GM23248 (cell line): ENCODE results near the gene VSX2. TPM values are rescaled to one million over a fixed set of nuclear protein-coding genes. Genes with fewer than 3 reads are reported as not detected.

Experiments
- DNase-seq: peaks from one replicate; pipeline ENCODE4 v3.0.0-alpha.2; 2015
- H2AFZ ChIP-seq: fragments of 200-600 bp; sonication (generic); 2 replicates; pipeline ENCODE4 v1.6.1; 2016; ENCODE audit warnings: antibody characterized with exemption
- H3F3A ChIP-seq: fragments of 200-600 bp; sonication (generic); 2 replicates; pipeline ENCODE4 v1.6.1; 2016; ENCODE audit warnings: mild to moderate bottlenecking, antibody characterized with exemption, mixed run types; ENCODE audit not compliant: insufficient read depth
- H3K27ac ChIP-seq: fragments of 200-600 bp; sonication (generic); 2 replicates; pipeline ENCODE4 v1.5.1; 2016; ENCODE audit warnings: mild to moderate bottlenecking
- H3K27me3 ChIP-seq: fragments of 200-600 bp; sonication (generic); replicated peaks from 2 replicates; pipeline ENCODE4 v1.6.1; 2016; ENCODE audit warnings: mild to moderate bottlenecking; ENCODE audit not compliant: insufficient read depth
- H3K36me3 ChIP-seq: fragments of 200-600 bp; sonication (generic); 2 replicates; pipeline ENCODE4 v1.6.1; 2016; ENCODE audit warnings: low read depth, mild to moderate bottlenecking
- H3K4me1 ChIP-seq: fragments of 200-600 bp; sonication (generic); 2 replicates; pipeline ENCODE4 v1.6.1; 2016; ENCODE audit warnings: mild to moderate bottlenecking; ENCODE audit not compliant: insufficient read depth
- H3K4me2 ChIP-seq: fragments of 200-600 bp; sonication (generic); one replicate; pipeline ENCODE4 v1.6.1; 2016; ENCODE audit warnings: mild to moderate bottlenecking; ENCODE audit not compliant: unreplicated experiment
- H3K4me3 ChIP-seq: fragments of 200-600 bp; sonication (generic); 2 replicates; pipeline ENCODE4 v1.5.1; 2016; ENCODE audit warnings: mild to moderate bottlenecking
- H3K79me2 ChIP-seq: fragments of 200-600 bp; sonication (generic); 2 replicates; pipeline ENCODE4 v1.6.1; 2016; ENCODE audit warnings: mild to moderate bottlenecking; ENCODE audit not compliant: insufficient read depth
- H3K9ac ChIP-seq: fragments of 200-600 bp; sonication (generic); 2 replicates; pipeline ENCODE4 v1.6.1; 2016; ENCODE audit warnings: mild to moderate bottlenecking
- H3K9me2 ChIP-seq: fragments of 200-600 bp; sonication (generic); 2 replicates; pipeline ENCODE4 v1.6.1; 2016; ENCODE audit warnings: mixed run types, mild to moderate bottlenecking, moderate library complexity; ENCODE audit not compliant: insufficient read depth
- H3K9me3 ChIP-seq: fragments of 200-600 bp; sonication (generic); one replicate; pipeline ENCODE4 v1.6.1; 2017; ENCODE audit warnings: low read depth
- H4K20me1 ChIP-seq: fragments of 200-600 bp; sonication (generic); 2 replicates; pipeline ENCODE4 v1.6.0; 2016; ENCODE audit not compliant: insufficient read depth
- EZH2 ChIP-seq: fragments of 200-600 bp; sonication (generic); IDR thresholded peaks from 2 replicates; pipeline ENCODE4 v1.6.1; 2018; ENCODE audit warnings: antibody characterized with exemption, mild to moderate bottlenecking; ENCODE audit not compliant: insufficient read depth, poor library complexity, severe bottlenecking
- EZH2phosphoT487 ChIP-seq: fragments of 200-600 bp; sonication (generic); IDR thresholded peaks from 2 replicates; pipeline ENCODE4 v1.6.1; 2018; ENCODE audit warnings: antibody characterized with exemption, moderate library complexity, mild to moderate bottlenecking, low read depth; ENCODE audit not compliant: insufficient read depth
- WGBS, 2 experiments: methylation state at CpG; one replicate each; pipeline ENCODE4 v1.1.6; 2015 to 2017; ENCODE audit warnings: low lambda C conversion rate in 2 of 2, low coverage in 1 of 2; ENCODE audit errors: missing lambda C conversion rate in 2 of 2; 5-methylcytosine and 5-hydroxymethylcytosine counted together
- in situ Hi-C: fragments of 300-500 bp; cut with MboI; formaldehyde crosslinking; loops from 2 replicates; pipeline ENCODE4 v1.15.0; 2020
- polyA plus RNA-seq: library from polyadenylated mRNA; unstranded; fragments of >200 nt; fragmentation: Nextera tagmentation; extraction: Ambion mirVana; gene quantifications from 2 replicates; pipeline ENCODE4 v1.2.1, GENCODE V29; 2016
- total RNA-seq: library from RNA; depleted of rRNA; stranded (reverse); fragments of >200 nt; shearing (Covaris generic); gene quantifications from 2 replicates; pipeline ENCODE4 v1.2.3, GENCODE V29; 2014

VSX2 gene
- total and polyA plus RNA-seq, 2 experiments from 2014 or later, result not detected

DNA sequence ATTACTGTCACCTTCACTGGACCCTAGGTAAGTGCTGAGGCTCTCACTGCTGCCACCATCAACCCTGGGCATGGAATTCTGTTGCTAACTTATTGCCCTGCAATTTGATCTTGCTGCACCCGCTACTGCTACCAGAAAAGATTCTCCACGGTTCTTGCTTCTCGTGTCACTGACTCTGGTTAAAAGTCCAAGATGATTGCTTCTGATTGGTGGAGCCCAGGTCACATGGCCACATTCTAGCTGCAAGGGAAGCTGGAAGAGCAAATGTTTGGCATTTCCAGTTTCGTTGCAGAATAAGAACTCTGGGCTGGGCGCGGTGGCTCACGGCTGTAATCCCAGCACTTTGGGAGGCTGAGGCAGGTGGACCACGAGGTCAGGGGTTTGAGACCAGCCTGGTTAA lies 7.5 kb upstream of the VSX2 start:
- H3F3A ChIP-seq, result no peaks in the 10 kb centered on the region
- H3K27ac ChIP-seq, result no peak overlapping the region
- no peak overlapping the region for H3K4me2 ChIP-seq
- H3K4me1 ChIP-seq, result no peaks in the 10 kb centered on the region
- H3K4me3 ChIP-seq, result no peak overlapping the region
- WGBS, 2 experiments, result 48 to 59% methylated on average over 8 of the region's 8 CpGs
- H4K20me1 ChIP-seq, result no peaks in the 10 kb centered on the region
- H2AFZ ChIP-seq, result no peak overlapping the region
- H3K36me3 ChIP-seq, result no peaks in the 10 kb centered on the region
- H3K9me2 ChIP-seq, result no peaks in the 10 kb centered on the region
- no peaks in the 10 kb centered on the region for H3K79me2 ChIP-seq
- TF ChIP-seq EZH2, result no peak
- no peak overlapping the region for H3K9ac ChIP-seq
- peaks cover 37% of the 10 kb centered on the region for H3K27me3 ChIP-seq
- no peaks in the 10 kb centered on the region for H3K9me3 ChIP-seq
- no peak for DNase-seq
- in situ Hi-C loops, result no loop called here

GRCh38 chr14:74235017-74235416 lies 4.2 kb upstream of the VSX2 start:
- Histone ChIP-seq H3F3A (no peaks in the 10 kb centered on the region), H3K79me2 (no peaks in the 10 kb centered on the region), H3K27ac (no peak overlapping the region), H3K4me3 (no peak overlapping the region), H4K20me1 (no peaks in the 10 kb centered on the region), H2AFZ (no peak overlapping the region), H3K9me3 (no peaks in the 10 kb centered on the region), H3K9ac (no peak overlapping the region), H3K36me3 (no peaks in the 10 kb centered on the region), H3K4me1 (no peaks in the 10 kb centered on the region), H3K9me2 (no peaks in the 10 kb centered on the region), H3K27me3 (peaks cover 38% of the 10 kb centered on the region), H3K4me2 (no peak overlapping the region)
- no peak for DNase-seq
- WGBS, 2 experiments, result 36 to 49% methylated on average over 4 of the region's 4 CpGs
- in situ Hi-C loops, result no loop called here
- TF ChIP-seq EZH2 (no peak), EZH2phosphoT487 (no peak)

GRCh38 chr14:74237441-74237840 lies 1.8 kb upstream of the VSX2 start:
- Histone ChIP-seq H3K36me3 (no peaks in the 10 kb centered on the region), H3K9me3 (no peaks in the 10 kb centered on the region), H3K4me3 (no peak overlapping the region), H4K20me1 (no peaks in the 10 kb centered on the region), H3K4me2 (no peak overlapping the region), H3K27me3 (peaks cover 57% of the 10 kb centered on the region), H3K4me1 (no peaks in the 10 kb centered on the region), H3K27ac (no peak overlapping the region), H3K79me2 (no peaks in the 10 kb centered on the region), H3K9me2 (no peaks in the 10 kb centered on the region), H3K9ac (no peak overlapping the region), H2AFZ (no peak overlapping the region), H3F3A (no peaks in the 10 kb centered on the region)
- in situ Hi-C loops, result no loop called here
- 61 to 62% methylated on average over 4 of the region's 4 CpGs for WGBS, 2 experiments
- TF ChIP-seq EZH2 (no peak), EZH2phosphoT487 (no peak)
- DNase-seq, result peak; percentile 31

- Histone ChIP-seq H3K27me3 (peaks cover 73% of the 10 kb centered on the region), H3K4me1 (no peaks in the 10 kb centered on the region), H4K20me1 (no peaks in the 10 kb centered on the region), H3K4me2 (no peak overlapping the region), H3F3A (no peaks in the 10 kb centered on the region), H3K9ac (no peak overlapping the region), H3K27ac (no peak overlapping the region), H3K9me3 (no peaks in the 10 kb centered on the region), H2AFZ (no peak overlapping the region; the same call in 1 of the 2 replicates), H3K9me2 (no peaks in the 10 kb centered on the region), H3K79me2 (no peaks in the 10 kb centered on the region), H3K4me3 (no peak overlapping the region), H3K36me3 (no peaks in the 10 kb centered on the region)
- TF ChIP-seq EZH2phosphoT487, result no peak
- TF ChIP-seq EZH2, result peak; percentile 97
- 5 to 9% methylated on average over 85 to 86 of the region's 94 CpGs for WGBS, 2 experiments
- in situ Hi-C loops, result no loop called here
- DNase-seq, result peak; percentile 35
These were observed 872 bp downstream of the VSX2 start for GRCh38 chr14:74239848-74240793.
